HG02571 (cell line): ENCODE results near the gene GNA14.
"Not testable (repeated sequence)": the region's sequence is repeated elsewhere in the genome, so short reads cannot be mapped to it uniquely, and the experiment has no call there.

ENCODE experiments used
- ATAC-seq: cut with Tn5 transposase; IDR thresholded peaks from one replicate; pipeline ENCODE4 v1.9.1; 2021; ENCODE audit warnings: mild to moderate bottlenecking, moderate library complexity; ENCODE audit not compliant: unreplicated experiment

Gene GNA14

GRCh38 chr9:77648234-77649108 lies at the start of gene GNA14:
Gene GNA14 (minus strand): TSS chr9:77648322. CDS start chr9:77647793, 529 bp downstream.
- no peak for ATAC-seq

GRCh38 chr9:77697238-77697984 lies 49.3 kb upstream of the GNA14 start:
- no peak for ATAC-seq

- ATAC-seq: not testable (repeated sequence)
Measured at GRCh38 chr9:77690723-77691122, 42.6 kb upstream of the GNA14 start.

- ATAC-seq: not testable (repeated sequence)
Measured at GRCh38 chr9:77690119-77690518, 42.0 kb upstream of the GNA14 start.

GRCh38 chr9:77687737-77688136 lies 39.6 kb upstream of the GNA14 start:
- ATAC-seq: not testable (repeated sequence)

GRCh38 chr9:77680581-77680980 lies 32.5 kb upstream of the GNA14 start:
- no peak for ATAC-seq

GRCh38 chr9:77679661-77680368 lies 31.7 kb upstream of the GNA14 start:
- ATAC-seq: no peak

- no peak for ATAC-seq
Measured at GRCh38 chr9:77679088-77679487, 31.0 kb upstream of the GNA14 start.

- no peak for ATAC-seq
Measured at GRCh38 chr9:77677957-77678535, 29.9 kb upstream of the GNA14 start.

- no peak for ATAC-seq
Measured at GRCh38 chr9:77677397-77677796, 29.3 kb upstream of the GNA14 start.

GRCh38 chr9:77673941-77674791 lies 26.0 kb upstream of the GNA14 start:
- no peak for ATAC-seq

GRCh38 chr9:77672183-77672582 lies 24.1 kb upstream of the GNA14 start:
- ATAC-seq: no peak

GRCh38 chr9:77667151-77667550 lies 19.0 kb upstream of the GNA14 start:
- no peak for ATAC-seq

- ATAC-seq: no peak
Measured at GRCh38 chr9:77663754-77664153, 15.6 kb upstream of the GNA14 start.

- no peak for ATAC-seq
Measured at GRCh38 chr9:77661566-77662085, 13.5 kb upstream of the GNA14 start.

GRCh38 chr9:77659926-77660325 lies 11.8 kb upstream of the GNA14 start:
- ATAC-seq: no peak

GRCh38 chr9:77651203-77651602 lies 3.1 kb upstream of the GNA14 start:
- no peak for ATAC-seq

- ATAC-seq: no peak
Measured at GRCh38 chr9:77649109-77649812, 1.1 kb upstream of the GNA14 start.
